ENCODE measurements around the gene TMEFF2. TPM values are rescaled to one million over a fixed set of nuclear protein-coding genes. Genes with fewer than 3 reads are reported as not detected.

Gene TMEFF2
- total and polyA plus RNA-seq, 2 donors (not counting 1 experiment from before 2014, with no cell fraction given): not detected

- no peak overlapping the region for H3K9ac ChIP-seq (ENCODE audit: low read length)
- H3K27ac Mint-ChIP-seq: no peak overlapping the region
- H3K36me3 ChIP-seq (replicated peaks in 1 of 2; ENCODE audit: control extremely low read depth in 1 of 2, control insufficient read depth in 1 of 2, extremely low read depth in 1 of 2, insufficient read depth in 2 of 2, low read length in 1 of 2): no peaks in the 10 kb centered on the region
- no peaks in the 10 kb centered on the region for H3K9me3 Mint-ChIP-seq (ENCODE audit: insufficient read depth)
- ChIA-PET CTCF (interaction anchor here (1.4 kb wide), 1 partner anchor 10 kb away, joined by 4 read pairs; no protein-coding TSS in a partner anchor), POLR2A (no interaction called here)
- no peaks in the 10 kb centered on the region for H3K4me1 ChIP-seq (ENCODE audit: control insufficient read depth in 2 of 2, insufficient read depth in 2 of 2, low read length in 2 of 2)
- no peaks in the 10 kb centered on the region for H4K20me1 ChIP-seq (ENCODE audit: control insufficient read depth, insufficient read depth, low read length, poor library complexity, severe bottlenecking)
- no peak for ATAC-seq (ENCODE audit: low read depth)
- no peak overlapping the region for H2AFZ ChIP-seq (ENCODE audit: insufficient read depth, low read depth, low read length, poor library complexity, severe bottlenecking)
- TF ChIP-seq EZH2 (IDR thresholded peaks at IDR 0.05; ENCODE audit: borderline replicate concordance, insufficient read depth, low read depth, low read length, poor library complexity, severe bottlenecking) (no peak), CTCF (IDR thresholded peaks at IDR 0.05) (no peak)
- no peak overlapping the region for H3K27ac ChIP-seq (ENCODE audit: low read length in 2 of 2)
- H3K4me1 Mint-ChIP-seq: no peaks in the 10 kb centered on the region
- no peak overlapping the region for H3K4me3 ChIP-seq (ENCODE audit: control extremely low read depth in 1 of 5, extremely low read depth in 1 of 5, insufficient read depth in 1 of 5, low read depth in 2 of 5, low read length in 4 of 5)
- WGBS (ENCODE audit: insufficient coverage): no CpG with 5 or more reads among the region's 1 CpG
- no peak overlapping the region for H3K4me3 Mint-ChIP-seq
- DNase-seq: no peak
- no peaks in the 10 kb centered on the region for H3K27me3 ChIP-seq (replicated peaks in 1 of 4; ENCODE audit: control extremely low read depth in 1 of 4, control insufficient read depth in 3 of 4, insufficient read depth in 4 of 4, low read length in 3 of 4)
- H3K79me2 ChIP-seq (ENCODE audit: control insufficient read depth, insufficient read depth, low read length): no peaks in the 10 kb centered on the region
- no peaks in the 10 kb centered on the region for H3K9me3 ChIP-seq (ENCODE audit: control extremely low read depth in 1 of 3, control insufficient read depth in 2 of 3, insufficient read depth in 1 of 3, low read length in 2 of 3)
- intact Hi-C loops (cut with micrococcal nuclease): no loop called here
- H3K4me2 ChIP-seq (replicated peaks; ENCODE audit: low read depth, low read length, poor library complexity, severe bottlenecking): no peak overlapping the region
- H3K27me3 Mint-ChIP-seq: no peaks in the 10 kb centered on the region
Observed at GRCh38 chr2:191977754-191978153, 217.0 kb downstream of the TMEFF2 start.

GRCh38 chr2:191976436-191976835, 218.3 kb downstream of the TMEFF2 start:
- ChIA-PET CTCF (no interaction called here), POLR2A (no interaction called here)
- Mint-ChIP-seq H3K9me3 (ENCODE audit: insufficient read depth) (no peaks in the 10 kb centered on the region), H3K27me3 (no peaks in the 10 kb centered on the region), H3K4me1 (no peaks in the 10 kb centered on the region), H3K4me3 (no peak overlapping the region), H3K27ac (no peak overlapping the region)
- no peaks in the 10 kb centered on the region for H3K79me2 ChIP-seq (ENCODE audit: control insufficient read depth, insufficient read depth, low read length)
- intact Hi-C loops (cut with micrococcal nuclease): no loop called here
- WGBS (ENCODE audit: insufficient coverage): 100% methylated on average over 1 of the region's 3 CpGs
- no peaks in the 10 kb centered on the region for H3K27me3 ChIP-seq (replicated peaks in 1 of 4; ENCODE audit: control extremely low read depth in 1 of 4, control insufficient read depth in 3 of 4, insufficient read depth in 4 of 4, low read length in 3 of 4)
- no peak overlapping the region for H3K4me2 ChIP-seq (replicated peaks; ENCODE audit: low read depth, low read length, poor library complexity, severe bottlenecking)
- TF ChIP-seq EZH2 (IDR thresholded peaks at IDR 0.05; ENCODE audit: borderline replicate concordance, insufficient read depth, low read depth, low read length, poor library complexity, severe bottlenecking) (no peak), CTCF (IDR thresholded peaks at IDR 0.05) (no peak)
- ATAC-seq (ENCODE audit: low read depth) (no peak), DNase-seq (no peak)
- no peaks in the 10 kb centered on the region for H3K4me1 ChIP-seq (ENCODE audit: control insufficient read depth in 2 of 2, insufficient read depth in 2 of 2, low read length in 2 of 2)
- H2AFZ ChIP-seq (ENCODE audit: insufficient read depth, low read depth, low read length, poor library complexity, severe bottlenecking): no peak overlapping the region
- H3K9me3 ChIP-seq (ENCODE audit: control extremely low read depth in 1 of 3, control insufficient read depth in 2 of 3, insufficient read depth in 1 of 3, low read length in 2 of 3): no peaks in the 10 kb centered on the region
- no peak overlapping the region for H3K4me3 ChIP-seq (ENCODE audit: control extremely low read depth in 1 of 5, extremely low read depth in 1 of 5, insufficient read depth in 1 of 5, low read depth in 2 of 5, low read length in 4 of 5)
- H3K36me3 ChIP-seq (replicated peaks in 1 of 2; ENCODE audit: control extremely low read depth in 1 of 2, control insufficient read depth in 1 of 2, extremely low read depth in 1 of 2, insufficient read depth in 2 of 2, low read length in 1 of 2): no peaks in the 10 kb centered on the region
- H3K9ac ChIP-seq (ENCODE audit: low read length): no peak overlapping the region
- H4K20me1 ChIP-seq (ENCODE audit: control insufficient read depth, insufficient read depth, low read length, poor library complexity, severe bottlenecking): no peaks in the 10 kb centered on the region
- no peak overlapping the region for H3K27ac ChIP-seq (ENCODE audit: low read length in 2 of 2)

Data from B cell (primary cell).